ENCODE results near the gene LEKR1.
A peak's percentile ranks its signal among the peaks of the same experiment; 100 is the strongest.
"Not testable (repeated sequence)": the region's sequence is repeated elsewhere in the genome, so short reads cannot be mapped to it uniquely, and the experiment has no call there.

Gene LEKR1

DNA sequence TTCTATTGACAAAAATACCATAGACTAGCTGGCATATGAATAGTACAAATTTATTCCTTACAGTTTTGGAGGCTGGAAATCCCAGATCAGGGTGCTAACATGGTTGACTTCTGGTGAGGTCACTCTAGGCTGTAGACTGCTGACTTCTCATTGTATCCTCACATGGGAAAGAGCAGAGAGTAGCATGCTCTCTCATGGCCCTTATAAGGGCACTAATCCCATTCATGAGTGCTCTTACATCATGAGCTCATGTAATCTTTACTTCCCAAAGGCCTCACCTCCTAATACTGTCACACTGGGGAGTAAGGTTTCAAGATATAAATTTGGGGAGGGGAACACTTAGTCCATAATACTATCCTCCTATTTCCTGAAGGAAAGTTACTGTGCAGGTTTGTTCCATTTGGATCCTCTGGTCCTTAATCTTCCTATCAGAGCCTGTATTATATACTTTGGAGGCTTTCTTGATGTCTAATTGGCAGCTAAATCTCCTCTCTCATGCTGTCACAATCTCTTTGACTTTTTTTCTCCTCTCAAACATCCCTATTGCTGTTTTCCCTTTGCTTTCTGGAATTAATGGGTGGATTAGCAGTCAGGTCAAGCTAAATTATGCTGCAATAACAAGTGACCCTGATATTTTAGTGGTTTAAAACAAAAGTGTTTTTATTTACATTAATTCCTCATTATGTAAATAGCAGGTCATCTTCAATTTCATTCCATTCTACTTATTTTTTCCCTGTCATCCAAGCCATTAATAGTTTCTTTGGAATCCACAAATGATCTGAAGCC lies 23.1 kb upstream of the LEKR1 start:
- DNase-seq (ENCODE audit: low read depth): no peak

DNA sequence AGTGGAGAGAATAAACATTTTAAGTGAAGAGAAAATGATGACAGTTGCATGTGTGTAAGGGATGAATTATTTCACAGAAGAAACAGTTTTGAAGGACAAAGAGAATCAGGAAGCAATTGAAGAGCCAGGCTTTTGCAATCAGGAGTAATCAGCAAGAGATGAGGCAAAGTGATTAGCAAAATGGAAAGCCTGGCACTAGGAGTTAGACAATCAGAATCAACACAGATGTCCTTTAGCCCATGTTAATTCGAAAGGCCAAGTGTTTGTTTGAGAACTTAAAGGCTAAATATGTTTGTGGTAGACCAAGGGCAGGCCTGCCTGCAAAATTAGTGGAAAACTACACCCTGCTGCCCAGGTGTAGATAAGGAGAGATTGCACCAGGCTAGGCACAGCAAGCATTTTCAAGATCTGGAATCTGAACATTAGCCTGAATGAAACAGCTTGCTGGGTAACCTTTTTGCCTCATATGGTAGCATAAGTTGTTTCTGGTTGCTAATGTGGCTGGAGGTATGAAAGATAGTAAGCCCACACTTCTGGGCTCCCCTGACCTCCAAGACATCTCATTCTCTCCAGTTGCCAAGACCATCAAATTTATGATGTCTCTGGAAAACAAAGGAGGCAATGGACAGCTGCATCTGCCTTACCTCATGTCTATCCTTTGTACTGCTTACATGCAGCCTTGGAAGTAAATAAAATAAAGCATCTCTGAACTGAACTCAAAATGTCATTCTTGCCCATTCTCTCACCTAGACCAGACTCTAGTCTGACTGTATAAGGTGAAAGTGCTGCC lies 22.0 kb upstream of the LEKR1 start:
- no peak overlapping the region for H3K4me3 ChIP-seq (ENCODE audit: low read depth, low read length)
- no peak for DNase-seq (ENCODE audit: low read depth)

More for the DNA sequence above, 23.1 kb upstream of the LEKR1 start:
- H3K4me3 ChIP-seq (ENCODE audit: low read depth, low read length): no peak overlapping the region

DNA sequence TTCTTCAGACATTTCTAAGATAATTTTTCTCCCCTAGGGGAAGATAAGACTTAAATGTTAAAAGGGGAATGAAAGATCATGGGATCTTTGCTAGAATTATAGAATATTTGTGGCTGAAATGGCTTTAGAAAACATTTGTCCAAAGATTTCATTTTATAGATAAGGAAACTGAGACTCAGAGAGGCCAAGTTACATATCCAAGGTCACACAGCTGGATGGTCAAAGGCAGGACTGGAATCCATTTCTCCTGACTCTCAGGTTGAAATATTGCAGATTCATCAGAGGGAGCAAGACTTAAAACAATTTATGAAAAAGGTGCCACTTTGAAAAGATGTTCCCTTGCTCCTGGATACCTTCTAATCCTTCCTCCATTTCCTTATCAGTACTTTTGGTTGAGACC lies 19.5 kb upstream of the LEKR1 start:
- DNase-seq (ENCODE audit: low read depth): no peak
- no peak overlapping the region for H3K4me3 ChIP-seq (ENCODE audit: low read depth, low read length)

DNA sequence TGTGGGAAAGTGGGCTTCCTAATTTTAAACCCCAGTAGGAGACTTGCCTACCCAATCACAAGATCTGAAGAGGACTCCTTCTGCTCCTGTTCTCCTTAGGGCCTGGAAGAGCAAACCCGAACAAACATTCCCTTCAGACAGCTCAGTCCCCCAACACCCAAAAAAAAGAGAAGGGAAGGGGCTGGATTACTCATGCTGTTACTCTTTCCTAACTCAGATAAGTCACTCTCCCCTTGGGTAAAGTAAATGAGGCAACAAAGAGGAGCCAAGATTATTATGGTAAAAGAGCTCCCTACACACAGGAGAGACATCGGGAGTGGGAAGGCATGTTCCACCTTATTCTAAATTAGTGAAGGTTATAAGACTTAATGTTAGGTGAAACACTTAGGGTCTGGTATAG lies 18.1 kb upstream of the LEKR1 start:
- no peak for DNase-seq (ENCODE audit: low read depth)
- H3K4me3 ChIP-seq (ENCODE audit: low read depth, low read length): no peak overlapping the region

DNA sequence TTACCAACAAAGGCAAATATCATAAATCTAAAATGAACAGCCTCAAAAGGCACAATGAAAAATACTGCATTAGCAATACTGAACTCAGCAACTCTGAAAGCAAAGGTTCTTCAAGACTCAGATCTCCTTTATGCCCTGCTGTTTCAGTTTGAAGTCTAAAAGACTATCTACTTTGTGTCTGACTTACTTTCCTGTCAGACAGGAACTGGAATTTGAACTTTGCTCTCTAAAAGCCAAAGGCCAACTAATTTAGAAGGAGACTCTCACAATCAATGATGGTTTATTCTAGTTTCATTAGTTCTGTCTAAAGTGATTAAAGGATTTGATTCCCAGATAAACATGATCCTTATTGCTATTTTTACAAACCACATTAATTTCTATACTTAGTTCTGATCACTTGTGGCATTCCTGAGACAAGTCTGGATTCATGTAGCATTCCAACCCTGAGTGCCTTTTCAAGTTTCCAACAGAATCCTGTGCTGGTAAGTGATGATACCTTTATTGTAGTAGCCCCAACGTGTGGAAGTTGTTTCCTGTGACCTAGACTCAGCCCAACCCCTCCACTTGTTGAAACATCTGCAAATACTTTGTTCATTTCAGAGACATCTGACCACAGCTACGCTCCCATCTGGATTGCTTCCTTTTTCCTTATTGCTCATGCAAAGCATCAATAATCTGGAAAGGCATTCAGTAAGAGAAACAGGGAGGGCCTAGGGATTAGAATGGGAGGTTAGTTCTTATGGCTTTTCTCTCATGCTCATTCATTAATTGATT lies 14.9 kb upstream of the LEKR1 start:
- H3K4me3 ChIP-seq (ENCODE audit: low read depth, low read length): no peak overlapping the region
- no peak for DNase-seq (ENCODE audit: low read depth)

DNA sequence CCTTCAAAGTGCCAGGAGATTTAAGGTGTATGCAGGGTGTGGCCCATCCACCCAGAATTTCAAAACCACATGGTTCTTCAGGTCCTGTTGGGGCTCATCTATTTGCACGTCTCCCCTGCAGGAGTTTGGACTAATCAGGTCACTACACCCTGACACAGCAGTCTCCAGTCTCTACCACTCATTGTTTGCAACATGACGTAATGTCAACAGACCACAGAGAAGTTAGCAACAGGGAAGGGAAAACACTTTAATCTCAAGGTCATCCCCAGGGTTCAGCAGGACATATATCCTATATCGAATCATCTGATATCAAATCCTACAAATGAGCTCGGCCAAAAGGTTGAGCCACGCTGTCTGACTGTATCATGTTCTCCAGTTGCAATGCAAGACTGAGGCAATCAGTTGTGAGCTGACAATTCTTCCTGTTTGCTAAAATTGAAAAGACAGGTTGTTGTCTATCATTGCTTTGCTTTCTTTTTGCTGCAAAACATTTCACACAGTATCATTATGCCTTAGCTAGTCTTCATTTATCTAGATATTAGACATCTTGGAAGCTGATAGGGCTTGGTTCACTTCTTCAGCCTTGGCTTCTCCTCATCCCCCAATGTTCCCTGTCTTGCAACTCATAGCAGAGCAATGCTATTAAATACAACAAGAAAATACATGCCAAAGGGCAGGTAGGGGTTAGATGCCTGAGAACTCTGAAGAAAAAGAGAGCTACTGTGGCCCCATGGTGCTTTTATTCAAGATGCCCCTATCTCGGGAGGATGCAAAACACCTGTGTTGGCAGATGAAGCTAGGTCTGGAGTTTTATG lies 13.4 kb upstream of the LEKR1 start:
- H3K4me3 ChIP-seq (ENCODE audit: low read depth, low read length): no peak overlapping the region
- DNase-seq (ENCODE audit: low read depth): no peak

DNA sequence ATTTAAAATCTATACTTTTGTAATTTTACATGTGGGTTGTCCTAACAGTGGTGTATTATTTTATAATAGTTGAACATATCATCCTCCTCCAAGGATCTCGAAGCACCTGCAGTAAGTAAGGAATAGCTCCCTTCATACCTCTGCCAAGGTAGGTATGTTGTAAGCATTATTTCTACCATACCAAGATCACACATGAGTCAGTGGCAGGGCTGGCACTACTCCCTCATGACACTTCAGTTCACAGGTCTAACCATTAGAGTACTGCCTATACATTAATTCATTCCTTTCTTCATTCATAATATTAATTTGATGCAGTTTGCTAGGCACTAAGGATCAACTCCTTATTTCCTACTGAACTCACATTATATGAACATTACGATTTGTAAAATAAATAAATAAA lies 11.9 kb upstream of the LEKR1 start:
- no peak overlapping the region for H3K4me3 ChIP-seq (ENCODE audit: low read depth, low read length)
- no peak for DNase-seq (ENCODE audit: low read depth)

DNA sequence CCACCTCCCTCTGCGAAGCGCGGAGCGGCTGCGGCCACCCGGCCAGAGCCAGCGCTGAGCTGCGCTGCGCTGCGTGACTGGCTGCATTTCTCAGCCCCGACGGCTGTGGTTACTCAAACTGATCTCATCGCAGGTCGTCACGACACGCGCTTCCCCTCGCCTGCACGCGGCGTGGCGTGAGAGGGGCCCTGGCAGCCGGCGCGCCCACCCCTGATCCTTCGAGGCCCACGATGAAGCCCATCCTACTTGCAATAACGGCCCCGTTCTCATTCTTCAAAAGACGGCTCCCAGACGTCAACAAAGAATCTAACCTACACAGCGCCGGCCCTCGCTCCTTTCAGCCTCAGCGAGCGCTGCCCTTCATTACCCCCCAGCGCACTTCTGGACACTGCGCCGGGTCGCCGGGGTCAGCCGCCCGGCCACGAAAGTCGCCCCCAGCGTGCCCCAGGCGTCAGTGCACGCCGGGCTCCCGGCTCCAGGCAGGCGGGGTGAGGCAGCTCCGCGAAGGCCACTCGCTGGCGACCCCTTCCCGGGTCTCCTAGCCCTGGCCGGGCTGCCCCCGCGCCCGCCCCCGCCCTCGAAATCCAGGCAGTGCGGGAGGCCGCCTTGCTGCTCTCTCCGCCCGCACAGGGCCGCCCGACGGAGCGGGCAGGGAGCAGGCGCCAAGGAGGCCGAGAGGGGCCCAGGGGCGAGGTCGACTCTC lies 9.9 kb upstream of the LEKR1 start:
- peak overlapping the region; percentile 45 for H3K4me3 ChIP-seq (ENCODE audit: low read depth, low read length)
- no peak for DNase-seq (ENCODE audit: low read depth)

DNA sequence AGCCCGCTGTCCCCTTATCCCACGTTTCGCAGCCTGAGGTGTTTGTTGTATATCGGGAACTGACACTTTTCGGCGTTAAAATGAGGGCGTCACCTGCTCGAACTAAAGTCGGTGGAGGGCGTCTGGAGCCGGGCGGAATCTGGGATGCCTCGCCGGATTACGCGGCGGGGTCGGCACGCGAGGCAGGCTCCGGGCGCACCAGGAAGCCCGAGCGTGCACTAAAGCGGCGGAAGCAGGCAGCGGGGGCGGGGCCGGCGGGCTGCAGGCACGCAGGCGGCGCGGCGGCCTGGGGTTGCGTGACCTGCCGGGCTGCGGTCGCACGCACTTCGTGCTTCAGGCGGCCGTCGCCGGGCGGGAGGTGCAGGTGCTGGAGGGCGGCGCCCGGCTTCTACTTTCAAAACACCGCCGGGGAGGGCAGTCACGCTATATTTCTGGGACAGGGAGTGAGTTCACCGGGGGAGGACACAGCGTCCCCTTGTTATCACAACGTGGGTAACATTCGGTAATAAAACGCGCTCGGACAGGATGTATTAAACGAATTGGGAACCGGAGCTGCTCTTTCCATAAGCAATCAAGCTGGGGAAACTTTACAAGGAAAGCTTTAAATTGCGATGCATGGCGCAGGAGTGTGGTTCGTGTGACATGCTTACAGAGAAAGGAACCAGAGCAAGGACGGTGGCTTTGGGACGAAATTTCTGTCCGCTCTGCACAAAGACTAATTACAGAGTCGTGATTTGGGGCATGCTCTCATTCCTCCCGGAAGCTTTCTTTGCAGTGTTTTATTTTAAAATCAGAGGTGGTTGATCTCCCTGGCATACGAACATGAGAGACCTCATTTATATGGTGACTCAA lies 9.1 kb upstream of the LEKR1 start:
- DNase-seq (ENCODE audit: low read depth): peak; percentile 64
- peak overlapping the region; percentile 45 for H3K4me3 ChIP-seq (ENCODE audit: low read depth, low read length)

DNA sequence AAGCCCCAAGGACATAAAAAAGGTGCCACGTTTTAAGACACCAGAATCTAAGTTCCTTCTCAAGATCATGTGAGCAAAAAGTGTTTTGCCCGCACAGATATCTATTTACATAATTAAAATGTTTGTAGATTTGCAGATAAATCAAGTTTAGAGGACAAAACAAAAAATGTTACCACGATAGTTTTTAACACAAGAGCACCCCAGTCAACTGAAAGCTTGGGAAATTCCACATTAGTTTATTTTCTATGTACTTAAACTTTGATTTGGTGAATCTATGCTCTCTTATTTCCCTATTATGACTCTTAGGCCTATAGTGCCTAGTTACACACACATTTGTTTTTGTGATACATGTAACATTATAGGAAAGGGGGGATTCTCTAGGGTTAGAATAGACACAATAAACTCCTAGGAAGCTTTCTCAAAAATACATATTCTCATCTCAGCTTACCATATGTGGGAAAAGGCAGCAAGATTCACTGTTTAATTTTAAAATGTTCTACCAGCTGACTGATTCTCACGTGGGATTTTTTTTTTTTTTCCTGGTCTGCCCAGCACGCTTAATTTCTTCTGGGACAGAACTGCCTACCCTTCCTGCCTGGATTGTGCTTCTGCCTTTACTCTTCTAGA lies 8.4 kb upstream of the LEKR1 start:
- H3K4me3 ChIP-seq (ENCODE audit: low read depth, low read length): peak overlapping the region; percentile 45

DNA sequence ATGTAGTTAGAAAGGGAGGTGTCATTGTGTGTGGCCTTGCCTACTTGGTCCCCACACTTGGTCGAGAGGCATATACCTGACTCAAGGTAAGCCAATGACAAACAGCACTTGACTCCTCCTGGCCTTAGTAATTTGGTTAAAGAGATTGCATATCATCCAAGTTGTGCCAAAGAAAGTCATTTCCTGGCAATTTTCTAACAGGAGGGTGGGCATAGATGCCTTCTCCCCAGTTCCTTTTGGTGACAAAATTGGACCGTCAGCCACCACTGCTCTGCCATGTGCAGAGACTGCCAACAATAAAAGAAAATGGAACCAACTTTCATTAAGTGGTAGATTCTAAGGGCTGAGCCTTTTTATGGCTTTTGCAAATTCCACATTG lies 7.9 kb upstream of the LEKR1 start:
- H3K4me3 ChIP-seq (ENCODE audit: low read depth, low read length): no peak overlapping the region
- DNase-seq (ENCODE audit: low read depth): no peak

More for the DNA sequence above, 8.4 kb upstream of the LEKR1 start:
- no peak for DNase-seq (ENCODE audit: low read depth)

DNA sequence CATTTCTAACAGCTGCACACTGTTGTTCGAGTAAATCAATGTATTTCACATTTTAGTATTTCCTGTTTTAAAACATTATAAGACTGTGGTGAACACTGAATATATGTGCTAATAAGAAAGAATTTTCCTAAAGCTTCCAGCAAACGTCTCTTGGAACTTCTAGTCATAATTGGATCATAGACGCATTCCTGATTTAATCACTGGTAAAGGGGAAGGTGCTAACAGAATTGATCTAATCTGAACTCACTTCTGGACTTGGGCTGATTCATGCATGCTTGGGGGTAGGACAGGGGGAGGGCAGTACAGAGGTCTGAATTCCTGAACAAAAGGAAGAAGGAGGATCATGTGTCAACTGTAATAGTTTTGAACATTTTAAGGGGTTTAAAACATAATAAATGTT lies 7.3 kb upstream of the LEKR1 start:
- DNase-seq (ENCODE audit: low read depth): no peak
- H3K4me3 ChIP-seq (ENCODE audit: low read depth, low read length): no peak overlapping the region

DNA sequence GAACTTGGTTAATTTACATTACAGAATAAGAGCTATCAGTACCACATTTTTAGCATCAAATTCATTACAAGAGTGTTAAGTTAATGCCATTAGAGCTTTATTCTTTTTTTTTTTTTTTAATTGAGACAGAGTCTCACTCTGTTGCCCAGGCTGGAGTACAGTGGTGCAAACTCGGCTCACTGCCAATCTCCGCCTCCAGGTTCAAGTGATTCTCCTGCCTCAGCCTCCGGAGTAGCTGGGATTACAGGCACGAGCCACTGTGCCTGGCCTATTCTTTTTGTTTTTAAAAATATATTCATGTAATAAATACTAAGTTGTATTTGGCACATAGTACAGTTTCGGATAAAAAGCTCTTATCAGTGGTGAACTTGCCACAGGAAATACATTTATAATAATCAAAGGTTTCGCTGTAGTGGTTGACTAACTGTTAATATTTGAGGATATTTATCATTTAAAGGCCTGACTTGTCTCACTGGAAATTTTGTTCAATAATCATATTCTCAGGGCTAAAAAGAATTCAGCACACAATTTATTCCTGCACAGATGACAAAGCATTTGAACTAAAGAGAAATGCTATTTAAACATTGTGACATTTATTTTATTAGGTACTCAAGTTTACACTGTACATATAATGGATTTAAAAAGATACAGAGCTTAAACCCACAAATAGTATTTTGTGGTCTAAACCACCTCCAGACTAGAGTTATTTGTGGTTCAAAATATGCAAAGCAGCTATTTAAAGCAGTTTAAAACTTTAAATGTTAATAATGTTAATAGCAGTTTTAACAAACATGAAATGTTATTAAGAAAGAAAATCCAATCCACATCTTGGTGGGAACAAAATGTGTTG lies 6.1 kb upstream of the LEKR1 start:
- no peak overlapping the region for H3K4me3 ChIP-seq (ENCODE audit: low read depth, low read length)
- DNase-seq (ENCODE audit: low read depth): no peak

DNA sequence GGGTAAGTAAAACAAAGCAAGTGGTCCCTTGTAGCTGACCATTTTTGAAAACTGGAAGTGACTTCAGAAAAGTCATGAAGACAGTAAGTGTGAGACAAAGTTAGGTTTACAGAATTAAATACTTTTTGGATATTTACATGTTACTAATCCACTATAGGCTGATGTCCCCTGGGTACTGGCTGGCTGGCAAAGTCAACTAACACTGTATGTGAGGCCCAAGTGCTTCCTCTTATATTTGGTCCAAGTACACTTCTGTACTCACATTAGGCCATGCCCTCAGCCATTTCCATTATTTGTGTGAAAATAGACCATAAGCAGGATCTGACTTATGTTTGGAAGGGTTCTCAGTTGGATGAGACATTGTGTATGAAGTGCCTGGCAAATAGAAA lies 5.5 kb upstream of the LEKR1 start:
- H3K4me3 ChIP-seq (ENCODE audit: low read depth, low read length): no peak overlapping the region
- DNase-seq (ENCODE audit: low read depth): no peak

DNA sequence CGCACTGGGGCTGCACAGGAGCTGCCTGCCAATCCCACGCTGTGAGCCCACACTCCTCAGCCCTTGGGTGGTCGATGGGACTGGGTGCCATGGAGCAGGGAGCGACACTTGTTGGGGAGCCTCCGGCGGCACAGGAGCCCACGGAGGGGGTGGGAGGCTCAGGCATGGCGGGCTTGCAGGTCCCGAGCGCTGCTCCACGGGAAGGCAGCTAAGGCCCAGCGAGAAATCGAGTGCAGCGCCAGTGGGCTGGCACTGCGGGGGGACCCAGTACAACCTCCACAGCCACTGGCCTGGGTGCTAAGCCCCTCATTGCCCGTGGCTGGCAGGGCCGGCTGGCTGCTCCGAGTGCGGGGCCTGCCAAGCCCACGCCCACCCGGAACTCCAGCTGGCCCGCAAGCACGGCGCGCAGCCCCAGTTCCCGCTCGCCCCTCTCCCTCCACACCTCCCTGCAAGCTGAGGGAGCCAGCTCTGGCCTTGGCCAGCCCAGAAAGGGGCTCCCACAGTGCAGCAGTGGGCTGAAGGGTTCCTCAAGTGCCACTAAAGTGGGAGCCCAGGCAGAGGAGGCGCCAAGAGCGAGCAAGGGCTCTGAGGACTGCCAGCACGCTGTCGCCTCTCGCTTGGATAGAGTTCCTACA lies 3.4 kb upstream of the LEKR1 start:
- DNase-seq (ENCODE audit: low read depth); H3K4me3 ChIP-seq (ENCODE audit: low read depth, low read length): not testable (repeated sequence)

DNA sequence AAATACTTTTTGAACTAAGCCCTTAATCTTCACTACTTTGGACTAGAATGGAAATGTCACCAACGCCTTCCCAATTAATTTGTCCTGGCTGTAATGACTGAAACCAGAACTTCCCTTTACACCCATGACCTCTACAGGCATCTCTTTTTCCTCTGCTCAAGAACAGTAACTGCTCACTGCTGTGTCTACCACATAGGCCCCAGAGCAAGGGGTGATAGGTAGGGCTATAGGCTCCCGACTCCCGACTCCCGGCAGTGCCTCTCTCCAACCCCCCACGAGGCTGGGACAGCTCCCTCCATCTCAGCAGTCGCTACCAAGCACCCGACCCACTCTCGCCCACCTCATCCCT lies 384 bp upstream of the LEKR1 start:
- DNase-seq (ENCODE audit: low read depth): no peak
- peak overlapping the region; percentile 55 for H3K4me3 ChIP-seq (ENCODE audit: low read depth, low read length)
